Measurements from ENCODE around the gene HIRA. TPM values are rescaled to one million over a fixed set of nuclear protein-coding genes. Genes with fewer than 3 reads are reported as not detected.

HIRA gene
- polyA plus RNA-seq, 3 donors = 1.8 to 20.7 (median 2.6) TPM

DNA sequence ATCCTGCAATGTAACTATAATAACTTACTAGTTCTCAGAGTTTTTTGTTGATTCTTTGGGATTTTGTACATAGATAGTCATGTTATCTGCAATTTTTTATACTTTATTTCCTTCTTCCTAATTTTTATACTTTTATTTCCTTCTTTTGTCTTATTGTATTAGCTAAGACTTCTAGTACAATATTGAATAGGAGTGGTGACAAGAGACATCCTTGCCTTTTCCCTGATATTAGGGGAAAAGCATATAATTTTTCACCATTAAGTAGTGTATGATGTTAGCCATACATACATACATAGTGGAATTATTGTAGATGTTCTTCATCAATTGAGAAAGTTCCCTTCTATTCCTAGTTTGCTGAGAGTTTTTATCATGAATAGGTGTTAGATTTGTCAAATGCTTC is 112.3 kb downstream of the HIRA start:
- Mint-ChIP-seq H3K4me1 (peaks cover 10% of the 10 kb centered on the region), H3K9me3 (peaks cover 29 to 66% (median 62%) of the 10 kb centered on the region in 7 donors), H3K27me3 (ENCODE audit: low read depth in 3 of 3) (peaks cover 0 to 6% (median 1%) of the 10 kb centered on the region in 3 donors), H3K4me3 (no peak overlapping the region), H3K27ac (no peak overlapping the region), H3K36me3 (no peaks in the 10 kb centered on the region)
- Histone ChIP-seq H2AFZ (ENCODE audit: insufficient read depth, low read depth, low read length, poor library complexity, severe bottlenecking) (no peak overlapping the region), H3K4me2 (replicated peaks; ENCODE audit: extremely low read depth, low read length, poor library complexity, severe bottlenecking) (no peak overlapping the region), H3K27me3 (ENCODE audit: control insufficient read depth in 2 of 2, insufficient read depth in 2 of 2, low read length in 2 of 2) (no peaks in the 10 kb centered on the region), H3K4me3 (replicated peaks in 1 of 3; ENCODE audit: low read depth in 2 of 3, low read length in 3 of 3) (no peak overlapping the region), H3K4me1 (ENCODE audit: control insufficient read depth in 1 of 2, insufficient read depth in 2 of 2, low read length in 2 of 2) (peaks cover 0 to 12% of the 10 kb centered on the region in 2 donors), H3K79me2 (ENCODE audit: insufficient read depth, low read length) (no peaks in the 10 kb centered on the region), H3K36me3 (replicated peaks in 1 of 2; ENCODE audit: control insufficient read depth in 1 of 2, insufficient read depth in 2 of 2, low read length in 2 of 2) (no peaks in the 10 kb centered on the region), H3K27ac (ENCODE audit: low read depth in 1 of 2, low read length in 2 of 2) (no peak overlapping the region), H4K20me1 (ENCODE audit: insufficient read depth, low read length) (no peaks in the 10 kb centered on the region), H3K9me3 (replicated peaks in 1 of 2; ENCODE audit: control insufficient read depth in 1 of 2, insufficient read depth in 1 of 2, low read length in 2 of 2) (peaks cover 29 to 42% of the 10 kb centered on the region in 2 donors), H3K9ac (ENCODE audit: insufficient read depth, low read length, poor library complexity, severe bottlenecking) (no peak overlapping the region)
- TF ChIP-seq, protein P1, sequence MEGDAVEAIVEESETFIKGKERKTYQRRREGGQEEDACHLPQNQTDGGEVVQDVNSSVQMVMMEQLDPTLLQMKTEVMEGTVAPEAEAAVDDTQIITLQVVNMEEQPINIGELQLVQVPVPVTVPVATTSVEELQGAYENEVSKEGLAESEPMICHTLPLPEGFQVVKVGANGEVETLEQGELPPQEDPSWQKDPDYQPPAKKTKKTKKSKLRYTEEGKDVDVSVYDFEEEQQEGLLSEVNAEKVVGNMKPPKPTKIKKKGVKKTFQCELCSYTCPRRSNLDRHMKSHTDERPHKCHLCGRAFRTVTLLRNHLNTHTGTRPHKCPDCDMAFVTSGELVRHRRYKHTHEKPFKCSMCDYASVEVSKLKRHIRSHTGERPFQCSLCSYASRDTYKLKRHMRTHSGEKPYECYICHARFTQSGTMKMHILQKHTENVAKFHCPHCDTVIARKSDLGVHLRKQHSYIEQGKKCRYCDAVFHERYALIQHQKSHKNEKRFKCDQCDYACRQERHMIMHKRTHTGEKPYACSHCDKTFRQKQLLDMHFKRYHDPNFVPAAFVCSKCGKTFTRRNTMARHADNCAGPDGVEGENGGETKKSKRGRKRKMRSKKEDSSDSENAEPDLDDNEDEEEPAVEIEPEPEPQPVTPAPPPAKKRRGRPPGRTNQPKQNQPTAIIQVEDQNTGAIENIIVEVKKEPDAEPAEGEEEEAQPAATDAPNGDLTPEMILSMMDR (IDR thresholded peaks at IDR 0.05) = no peak
- no peak for DNase-seq
- intact Hi-C loops (cut with micrococcal nuclease) = no loop called here

DNA sequence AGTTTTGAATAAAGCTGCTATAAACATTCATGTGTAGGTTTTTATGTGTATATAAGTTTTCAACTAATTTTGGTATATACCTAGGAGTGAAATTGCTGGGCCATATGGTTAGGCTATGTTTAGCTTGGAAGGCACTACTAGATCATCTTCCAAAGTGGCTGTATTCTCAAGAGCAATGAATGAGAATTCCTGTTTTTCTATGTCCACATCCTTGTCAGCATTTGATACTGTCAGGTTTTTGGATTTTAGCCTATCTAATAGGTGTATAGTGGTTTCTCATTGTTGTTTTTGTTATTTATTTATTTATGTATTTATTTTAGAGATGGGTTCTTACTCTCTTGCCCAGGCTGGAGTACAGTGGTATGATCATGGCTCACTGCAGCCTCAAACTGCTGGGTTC is 113.7 kb downstream of the HIRA start:
- Mint-ChIP-seq H3K27me3 (ENCODE audit: low read depth in 3 of 3) (peaks cover 0 to 10% (median 1%) of the 10 kb centered on the region in 3 donors), H3K4me3 (no peak overlapping the region), H3K36me3 (no peaks in the 10 kb centered on the region), H3K9me3 (peaks cover 31 to 66% (median 60%) of the 10 kb centered on the region in 7 donors), H3K27ac (no peak overlapping the region), H3K4me1 (peaks cover 9% of the 10 kb centered on the region)
- no peaks in the 10 kb centered on the region for H3K36me3 ChIP-seq (replicated peaks in 1 of 2; ENCODE audit: control insufficient read depth in 1 of 2, insufficient read depth in 2 of 2, low read length in 2 of 2)
- no peak overlapping the region for H3K9ac ChIP-seq (ENCODE audit: insufficient read depth, low read length, poor library complexity, severe bottlenecking)
- H4K20me1 ChIP-seq (ENCODE audit: insufficient read depth, low read length) = no peaks in the 10 kb centered on the region
- TF ChIP-seq, protein P1 (IDR thresholded peaks at IDR 0.05) = no peak
- no peak overlapping the region for H3K4me3 ChIP-seq (replicated peaks in 1 of 3; ENCODE audit: low read depth in 2 of 3, low read length in 3 of 3)
- no peaks in the 10 kb centered on the region for H3K79me2 ChIP-seq (ENCODE audit: insufficient read depth, low read length)
- H3K27me3 ChIP-seq (ENCODE audit: control insufficient read depth in 2 of 2, insufficient read depth in 2 of 2, low read length in 2 of 2) = no peaks in the 10 kb centered on the region
- intact Hi-C loops (cut with micrococcal nuclease) = no loop called here
- H2AFZ ChIP-seq (ENCODE audit: insufficient read depth, low read depth, low read length, poor library complexity, severe bottlenecking) = no peak overlapping the region
- DNase-seq = no peak
- peaks cover 29 to 38% of the 10 kb centered on the region in 2 donors for H3K9me3 ChIP-seq (replicated peaks in 1 of 2; ENCODE audit: control insufficient read depth in 1 of 2, insufficient read depth in 1 of 2, low read length in 2 of 2)
- H3K4me1 ChIP-seq (ENCODE audit: control insufficient read depth in 1 of 2, insufficient read depth in 2 of 2, low read length in 2 of 2) = peaks cover 0 to 11% of the 10 kb centered on the region in 2 donors
- no peak overlapping the region for H3K27ac ChIP-seq (ENCODE audit: low read depth in 1 of 2, low read length in 2 of 2)
- H3K4me2 ChIP-seq (replicated peaks; ENCODE audit: extremely low read depth, low read length, poor library complexity, severe bottlenecking) = no peak overlapping the region
